Measurements from ENCODE around the gene TEAD2.
"Not testable (repeated sequence)": the region's sequence is repeated elsewhere in the genome, so short reads cannot be mapped to it uniquely, and the experiment has no call there.

TEAD2 gene

GRCh38 chr19:49333418-49333805 is 28.8 kb downstream of the TEAD2 start:
- no peak for DNase-seq (ENCODE audit: low read depth, low spot score)

GRCh38 chr19:49332691-49333417 is 29.4 kb downstream of the TEAD2 start:
- not testable (repeated sequence) for DNase-seq (ENCODE audit: low read depth, low spot score)

- peak; percentile 45 for DNase-seq (ENCODE audit: low read depth, low spot score)
These were observed 30.6 kb downstream of the TEAD2 start for GRCh38 chr19:49331616-49332055.

GRCh38 chr19:49331187-49331586 is 31.0 kb downstream of the TEAD2 start:
- DNase-seq (ENCODE audit: low read depth, low spot score): not testable (repeated sequence)

- no peak for DNase-seq (ENCODE audit: low read depth, low spot score)
These were observed 33.5 kb downstream of the TEAD2 start for GRCh38 chr19:49328741-49329140.

- no peak for DNase-seq (ENCODE audit: low read depth, low spot score)
These were observed 34.2 kb downstream of the TEAD2 start for GRCh38 chr19:49327878-49328544.

- DNase-seq (ENCODE audit: low read depth, low spot score): no peak
These were observed 36.0 kb downstream of the TEAD2 start for GRCh38 chr19:49326165-49326704.

GRCh38 chr19:49325756-49326155 is 36.5 kb downstream of the TEAD2 start:
- DNase-seq (ENCODE audit: low read depth, low spot score): not testable (repeated sequence)

GRCh38 chr19:49324801-49325576 is 37.2 kb downstream of the TEAD2 start, which contains the start of gene SLC6A16:
SLC6A16 (minus strand) TSS chr19:49325191; CDS start chr19:49311347, 13,844 bp downstream.
- no peak for DNase-seq (ENCODE audit: low read depth, low spot score)

- no peak for DNase-seq (ENCODE audit: low read depth, low spot score)
These were observed 43.9 kb downstream of the TEAD2 start for GRCh38 chr19:49318296-49318695.

- DNase-seq (ENCODE audit: low read depth, low spot score): no peak
These were observed 45.9 kb downstream of the TEAD2 start for GRCh38 chr19:49316284-49316683.

GRCh38 chr19:49315111-49315510 is 47.1 kb downstream of the TEAD2 start:
- DNase-seq (ENCODE audit: low read depth, low spot score): no peak

- no peak for DNase-seq (ENCODE audit: low read depth, low spot score)
These were observed 53.1 kb downstream of the TEAD2 start for GRCh38 chr19:49309087-49309486.

GRCh38 chr19:49306734-49307133 is 55.5 kb downstream of the TEAD2 start:
- DNase-seq (ENCODE audit: low read depth, low spot score): not testable (repeated sequence)

GRCh38 chr19:49301866-49302252 is 60.4 kb downstream of the TEAD2 start:
- DNase-seq (ENCODE audit: low read depth, low spot score): no peak

GRCh38 chr19:49301165-49301865 is 60.9 kb downstream of the TEAD2 start:
- peak; percentile 57 for DNase-seq (ENCODE audit: low read depth, low spot score)

GRCh38 chr19:49298653-49299052 is 63.6 kb downstream of the TEAD2 start:
- DNase-seq (ENCODE audit: low read depth, low spot score): not testable (repeated sequence)

GRCh38 chr19:49297403-49297802 is 64.8 kb downstream of the TEAD2 start:
- DNase-seq (ENCODE audit: low read depth, low spot score): no peak

- DNase-seq (ENCODE audit: low read depth, low spot score): no peak
These were observed 66.9 kb downstream of the TEAD2 start for GRCh38 chr19:49295208-49295880.

GRCh38 chr19:49294401-49294800 is 67.8 kb downstream of the TEAD2 start:
- no peak for DNase-seq (ENCODE audit: low read depth, low spot score)

Measured in activated CD4-positive, CD25-positive, alpha-beta regulatory T cell treated with anti-CD3 and anti-CD28 coated beads, Interleukin-2, amount 50 U/mL, for 16 hours (primary cell).